Testis (tissue), 3 donors: ENCODE results near the gene FNDC3A. TPM values are rescaled to one million over a fixed set of nuclear protein-coding genes. Genes with fewer than 3 reads are reported as not detected.

Experiments used
- DNase-seq: peaks from one replicate; pipeline ENCODE4 v3.0.0-alpha.2; 2019
- H3K27ac ChIP-seq, 2 donors: fragments of 200-600 bp; sonication (generic); one replicate each; pipeline ENCODE4 v1.5.1; 2019
- H3K27me3 ChIP-seq: fragments of 200-600 bp; sonication (generic); one replicate; pipeline ENCODE4 v1.5.1; 2019
- H3K36me3 ChIP-seq: fragments of 200-600 bp; sonication (generic); one replicate; pipeline ENCODE4 v1.5.1; 2017; ENCODE audit warnings: low read depth; ENCODE audit errors: missing control alignments
- H3K4me1 ChIP-seq: fragments of 200-600 bp; sonication (generic); one replicate; pipeline ENCODE4 v1.5.1; 2019
- H3K4me3 ChIP-seq, 2 donors: fragments of 200-600 bp; sonication (generic); one replicate each; pipeline ENCODE4 v1.5.1; 2017 to 2019
- H3K9me3 ChIP-seq: fragments of 200-600 bp; sonication (generic); one replicate; pipeline ENCODE4 v1.5.1; 2017
- CTCF ChIP-seq, 3 experiments: fragments of 450-650 bp in 2 of 3; fragments of 200-600 bp in 1 of 3; sonication (generic) in 1 of 3; IDR thresholded peaks; one replicate each; pipeline ENCODE4 v1.5.1; 2016 to 2019; ENCODE audit warnings: antibody characterized with exemption in 3 of 3, mild to moderate bottlenecking in 2 of 3, moderate library complexity in 1 of 3
- POLR2A ChIP-seq: fragments of 450-650 bp; IDR thresholded peaks from one replicate; pipeline ENCODE4 v1.6.1; 2017; ENCODE audit warnings: antibody characterized with exemption, mild to moderate bottlenecking, moderate library complexity
- WGBS, 2 donors: methylation state at CpG; one replicate each; pipeline ENCODE4 v1.1.5; 2018; 5-methylcytosine and 5-hydroxymethylcytosine counted together
- intact Hi-C: fragments of 100-400 bp; cut with DNase I; formaldehyde crosslinking; loops from one replicate; pipeline ENCODE4 v1.15.1; 2023; ENCODE audit warnings: low total_unique reads
- polyA plus RNA-seq: library from polyadenylated mRNA; stranded (reverse); fragments of 350-450 nt; fragmentation: Illumina TruSeq; extraction: RNeasy Lipid Tissue Mini Kit (QIAGEN cat#74804); gene quantifications from one replicate; pipeline ENCODE4 v1.2.3, GENCODE V29; 2014; ENCODE audit warnings: low read depth, low replicate concordance; ENCODE audit not compliant: insufficient read depth
- total RNA-seq, 2 donors: library from RNA; depleted of rRNA; stranded (reverse); fragments of >200 nt; gene quantifications; one replicate each; pipeline ENCODE4 v1.2.3, GENCODE V29; 2016

The FNDC3A gene
- total and polyA plus RNA-seq, 3 donors from 2014 or later = 52.5 to 77.3 (median 75.0) TPM

GRCh38 chr13:49220036-49220855 is 244.5 kb downstream of the FNDC3A start, which contains the start of gene MLNR:
Gene MLNR (plus strand): TSS chr13:49220338. CDS start chr13:49220338, 0 bp downstream.
- TF ChIP-seq CTCF (IDR thresholded peaks at IDR 0.05) (no peak), POLR2A (no peak)
- H3K27me3 ChIP-seq = no peaks in the 10 kb centered on the region

GRCh38 chr13:49220856-49221589 is 245.3 kb downstream of the FNDC3A start:
- 4 to 15% methylated on average over 11 to 72 of the region's 73 CpGs for WGBS, 2 donors
- TF ChIP-seq CTCF (IDR thresholded peaks at IDR 0.05) = no peak
- TF ChIP-seq POLR2A = no peak
- no peak for DNase-seq
- intact Hi-C loops = no loop called here
- H3K36me3 ChIP-seq = no peaks in the 10 kb centered on the region
- H3K27ac ChIP-seq = no peak overlapping the region
- no peaks in the 10 kb centered on the region for H3K9me3 ChIP-seq
- H3K4me3 ChIP-seq = peak overlapping the region; percentile 11 to 42
- H3K4me1 ChIP-seq = peaks cover 4% of the 10 kb centered on the region
- H3K27me3 ChIP-seq = no peaks in the 10 kb centered on the region

More at GRCh38 chr13:49220036-49220855, 244.5 kb downstream of the FNDC3A start, which contains the start of gene MLNR:
- 2 to 7% methylated on average over 33 to 58 of the region's 111 CpGs for WGBS, 2 donors
- DNase-seq = peak; percentile 29
- Histone ChIP-seq H3K36me3 (no peaks in the 10 kb centered on the region), H3K4me3 (peak within 1 kb of the TSS; percentile 11 to 42), H3K9me3 (no peaks in the 10 kb centered on the region), H3K27ac (no peak within 1 kb of the TSS), H3K4me1 (peaks cover 4% of the 10 kb centered on the region)
- intact Hi-C loops = no loop called here

- Histone ChIP-seq H3K27ac (no peak overlapping the region), H3K27me3 (no peaks in the 10 kb centered on the region), H3K9me3 (no peaks in the 10 kb centered on the region), H3K4me3 (peak overlapping the region in 1 of 2 donors; percentile 6), H3K4me1 (peaks cover 4% of the 10 kb centered on the region), H3K36me3 (no peaks in the 10 kb centered on the region)
- intact Hi-C loops = no loop called here
- WGBS, 2 donors = 51 to 69% methylated on average over 4 of the region's 4 CpGs
- DNase-seq = no peak
- TF ChIP-seq CTCF (IDR thresholded peaks at IDR 0.05) = no peak
- no peak for TF ChIP-seq POLR2A
These were observed 245.9 kb downstream of the FNDC3A start for GRCh38 chr13:49221590-49221965.

- H3K36me3 ChIP-seq = no peaks in the 10 kb centered on the region
- peaks cover 4% of the 10 kb centered on the region for H3K4me1 ChIP-seq
- H3K27ac ChIP-seq = no peak overlapping the region
- DNase-seq = no peak
- no peaks in the 10 kb centered on the region for H3K27me3 ChIP-seq
- TF ChIP-seq CTCF (IDR thresholded peaks at IDR 0.05) (no peak), POLR2A (no peak)
- H3K4me3 ChIP-seq = no peak overlapping the region
- intact Hi-C loops = no loop called here
- no peaks in the 10 kb centered on the region for H3K9me3 ChIP-seq
- WGBS, 2 donors = 75 to 77% methylated on average over 4 to 5 of the region's 5 CpGs
These were observed 249.7 kb downstream of the FNDC3A start for GRCh38 chr13:49225223-49226042.
